ENCODE data around the gene LILRB3. TPM values are rescaled to one million over a fixed set of nuclear protein-coding genes. Genes with fewer than 3 reads are reported as not detected.
A peak's percentile ranks its signal among the peaks of the same experiment; 100 is the strongest.

The LILRB3 gene
- total RNA-seq, 1 donor from 2014 or later: not detected

GRCh38 chr19:54193011-54193410 lies 29.8 kb downstream of the LILRB3 start:
- DNase-seq (ENCODE audit: low read depth): no peak
- no peak overlapping the region for H3K4me3 ChIP-seq (ENCODE audit: low read depth, low read length)
- no peak for TF ChIP-seq CTCF (conservative IDR thresholded peaks at IDR 0.05; ENCODE audit: low read depth, low read length)

- DNase-seq (ENCODE audit: low read depth): no peak
- TF ChIP-seq CTCF (conservative IDR thresholded peaks at IDR 0.05; ENCODE audit: low read depth, low read length): no peak
- peak overlapping the region; percentile 87 for H3K4me3 ChIP-seq (ENCODE audit: low read depth, low read length)
These were observed 30.9 kb downstream of the LILRB3 start for GRCh38 chr19:54191811-54192453.

GRCh38 chr19:54191011-54191810 lies 31.6 kb downstream of the LILRB3 start, which contains the start of gene TSEN34:
TSS of gene TSEN34 (plus strand) at chr19:54191308. CDS start at chr19:54191365, 57 bp downstream.
- no peak for TF ChIP-seq CTCF (conservative IDR thresholded peaks at IDR 0.05; ENCODE audit: low read depth, low read length)

GRCh38 chr19:54190503-54191010 lies 32.2 kb downstream of the LILRB3 start:
- H3K4me3 ChIP-seq (ENCODE audit: low read depth, low read length): peak overlapping the region; percentile 87
- peak; percentile 94 for DNase-seq (ENCODE audit: low read depth)
- no peak for TF ChIP-seq CTCF (conservative IDR thresholded peaks at IDR 0.05; ENCODE audit: low read depth, low read length)

More at GRCh38 chr19:54191011-54191810, 31.6 kb downstream of the LILRB3 start, which contains the start of gene TSEN34:
- H3K4me3 ChIP-seq (ENCODE audit: low read depth, low read length): peak within 1 kb of the TSS; percentile 87
- DNase-seq (ENCODE audit: low read depth): no peak

GRCh38 chr19:54189735-54190502 lies 32.9 kb downstream of the LILRB3 start:
- TF ChIP-seq CTCF (conservative IDR thresholded peaks at IDR 0.05; ENCODE audit: low read depth, low read length): no peak
- peak overlapping the region; percentile 87 for H3K4me3 ChIP-seq (ENCODE audit: low read depth, low read length)
- peak; percentile 99 for DNase-seq (ENCODE audit: low read depth)

GRCh38 chr19:54189145-54189734 lies 33.6 kb downstream of the LILRB3 start, which contains the start of gene MBOAT7:
TSS of gene MBOAT7 (minus strand) at chr19:54189580. CDS start at chr19:54188508, 1,072 bp downstream.
- DNase-seq (ENCODE audit: low read depth): no peak
- peak; percentile 26 for TF ChIP-seq CTCF (conservative IDR thresholded peaks at IDR 0.05; ENCODE audit: low read depth, low read length)
- H3K4me3 ChIP-seq (ENCODE audit: low read depth, low read length): peak within 1 kb of the TSS; percentile 87
